Transverse colon (tissue), 4 donors: ENCODE measurements around the gene PCDHGA1.

ENCODE experiments used
- EP300 ChIP-seq: sonication (generic); formaldehyde crosslinking; IDR thresholded peaks from one replicate; pipeline ENCODE4 v1.6.1; 2017; ENCODE audit warnings: antibody characterized with exemption, low read depth
- POLR2A ChIP-seq: fragments of 450-650 bp; IDR thresholded peaks from one replicate; pipeline ENCODE4 v1.6.1; 2016; ENCODE audit warnings: antibody characterized with exemption, mild to moderate bottlenecking, moderate library complexity
- POLR2AphosphoS5 ChIP-seq, 3 donors: sonication (generic); formaldehyde crosslinking; IDR thresholded peaks; one replicate each; pipeline ENCODE4 v1.6.1; 2016; ENCODE audit warnings: antibody characterized with exemption in 3 of 3
- TF ChIP-seq, protein P1 (sequence below), 5 experiments: fragments of 200-600 bp in 3 of 5; fragments of 450-650 bp in 2 of 5; sonication (generic) in 3 of 5; IDR thresholded peaks; 1 replicate in 2 of 5; 2 replicates in 3 of 5; pipeline ENCODE4 v1.5.1; 2016 to 2017; ENCODE audit warnings: antibody characterized with exemption in 5 of 5, inconsistent platforms in 3 of 5, mild to moderate bottlenecking in 2 of 5, moderate library complexity in 1 of 5

DNA sequence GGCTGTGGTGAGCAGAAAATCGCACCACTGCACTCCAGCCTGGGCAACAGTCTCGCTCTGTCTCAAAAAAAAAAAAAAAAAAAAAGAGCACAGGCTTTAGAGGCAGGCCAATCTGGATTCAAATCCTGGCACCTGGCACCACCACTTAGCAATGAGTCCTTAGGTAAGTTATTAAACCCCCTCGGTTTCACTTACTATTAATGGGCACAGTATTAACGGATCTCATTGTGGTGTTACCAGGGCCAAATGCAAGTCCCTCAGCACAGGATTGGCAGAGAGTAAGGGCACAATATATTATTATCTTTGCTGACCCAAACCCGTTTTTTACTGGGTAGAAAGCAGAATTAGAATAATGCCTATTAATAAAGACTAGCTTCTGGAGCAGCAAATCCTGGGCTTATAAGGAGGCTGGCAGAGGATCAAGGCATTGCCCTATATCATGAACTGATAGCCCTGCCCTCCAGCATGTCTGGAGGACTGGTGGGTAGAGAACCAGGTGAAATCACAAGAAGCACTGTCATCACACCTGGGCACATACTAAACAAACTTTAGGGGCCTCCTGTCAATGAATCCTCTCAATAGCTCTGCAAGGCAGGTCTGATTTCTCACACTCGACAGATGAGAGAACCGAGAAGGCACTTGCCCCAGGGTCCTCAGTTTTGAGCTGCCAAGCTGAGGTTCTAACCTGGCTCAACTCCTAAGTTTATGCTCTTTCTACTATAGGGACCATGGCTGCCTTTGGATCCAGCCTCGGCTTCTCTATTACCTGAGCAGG, 176.3 kb downstream of the PCDHGA1 start:
- TF ChIP-seq, protein P1, sequence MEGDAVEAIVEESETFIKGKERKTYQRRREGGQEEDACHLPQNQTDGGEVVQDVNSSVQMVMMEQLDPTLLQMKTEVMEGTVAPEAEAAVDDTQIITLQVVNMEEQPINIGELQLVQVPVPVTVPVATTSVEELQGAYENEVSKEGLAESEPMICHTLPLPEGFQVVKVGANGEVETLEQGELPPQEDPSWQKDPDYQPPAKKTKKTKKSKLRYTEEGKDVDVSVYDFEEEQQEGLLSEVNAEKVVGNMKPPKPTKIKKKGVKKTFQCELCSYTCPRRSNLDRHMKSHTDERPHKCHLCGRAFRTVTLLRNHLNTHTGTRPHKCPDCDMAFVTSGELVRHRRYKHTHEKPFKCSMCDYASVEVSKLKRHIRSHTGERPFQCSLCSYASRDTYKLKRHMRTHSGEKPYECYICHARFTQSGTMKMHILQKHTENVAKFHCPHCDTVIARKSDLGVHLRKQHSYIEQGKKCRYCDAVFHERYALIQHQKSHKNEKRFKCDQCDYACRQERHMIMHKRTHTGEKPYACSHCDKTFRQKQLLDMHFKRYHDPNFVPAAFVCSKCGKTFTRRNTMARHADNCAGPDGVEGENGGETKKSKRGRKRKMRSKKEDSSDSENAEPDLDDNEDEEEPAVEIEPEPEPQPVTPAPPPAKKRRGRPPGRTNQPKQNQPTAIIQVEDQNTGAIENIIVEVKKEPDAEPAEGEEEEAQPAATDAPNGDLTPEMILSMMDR (IDR thresholded peaks at IDR 0.05) = no peak
- TF ChIP-seq POLR2A (no peak), POLR2AphosphoS5 (IDR thresholded peaks at IDR 0.05) (no peak), EP300 (no peak)
